ENCODE measurements around the gene PDLIM7.
"Not testable (repeated sequence)": the region's sequence is repeated elsewhere in the genome, so short reads cannot be mapped to it uniquely, and the experiment has no call there.

PDLIM7 gene

DNA sequence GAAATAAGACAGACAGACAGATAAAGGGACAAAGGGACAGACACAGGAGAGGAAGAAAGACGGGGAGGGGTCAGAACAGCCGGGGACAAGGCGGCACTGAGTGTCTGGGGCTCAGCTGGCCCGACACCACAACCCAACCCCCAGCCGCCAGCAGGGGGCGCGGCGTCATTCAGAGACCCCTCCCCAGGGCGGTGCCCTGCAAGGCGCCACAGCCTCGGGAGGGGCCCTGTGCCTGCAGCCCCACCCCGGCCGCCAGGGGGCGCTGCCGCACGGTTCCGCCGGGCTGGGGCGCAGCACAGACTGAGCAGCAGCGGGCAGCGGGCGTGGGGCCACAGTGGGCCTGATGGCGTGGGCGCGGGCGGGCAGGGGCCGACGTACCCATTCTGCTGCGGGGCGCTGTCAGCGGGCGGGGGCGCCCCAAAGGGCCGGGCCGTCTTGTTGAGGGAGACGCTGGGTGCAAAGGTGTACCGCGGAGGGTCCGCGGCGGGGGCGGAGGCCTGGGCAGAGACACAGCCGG, 5.9 kb downstream of the PDLIM7 start:
- no peak for DNase-seq (ENCODE audit: low read depth in 3 of 3)

DNA sequence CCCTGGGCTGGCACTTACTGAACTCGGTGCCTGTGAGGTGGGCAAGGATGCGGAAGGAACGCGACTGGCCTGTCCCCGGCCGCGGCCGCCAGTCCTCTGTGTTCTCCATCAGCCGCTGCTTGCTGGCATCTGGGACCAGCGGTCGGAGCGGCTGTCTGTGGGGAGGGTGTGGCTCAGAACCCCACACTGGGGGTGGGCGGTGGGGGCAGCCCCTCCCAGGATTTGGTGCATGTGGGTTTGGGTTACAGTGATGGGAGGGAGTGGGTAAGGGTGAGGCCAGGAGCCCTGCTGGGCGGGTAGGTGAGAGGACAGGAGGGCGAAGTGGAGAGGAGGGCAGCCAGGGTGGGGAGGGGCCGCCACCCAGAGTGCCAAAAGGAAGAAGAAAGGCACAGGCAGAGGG, 6.4 kb downstream of the PDLIM7 start:
- DNase-seq (ENCODE audit: low read depth in 3 of 3): no peak

DNA sequence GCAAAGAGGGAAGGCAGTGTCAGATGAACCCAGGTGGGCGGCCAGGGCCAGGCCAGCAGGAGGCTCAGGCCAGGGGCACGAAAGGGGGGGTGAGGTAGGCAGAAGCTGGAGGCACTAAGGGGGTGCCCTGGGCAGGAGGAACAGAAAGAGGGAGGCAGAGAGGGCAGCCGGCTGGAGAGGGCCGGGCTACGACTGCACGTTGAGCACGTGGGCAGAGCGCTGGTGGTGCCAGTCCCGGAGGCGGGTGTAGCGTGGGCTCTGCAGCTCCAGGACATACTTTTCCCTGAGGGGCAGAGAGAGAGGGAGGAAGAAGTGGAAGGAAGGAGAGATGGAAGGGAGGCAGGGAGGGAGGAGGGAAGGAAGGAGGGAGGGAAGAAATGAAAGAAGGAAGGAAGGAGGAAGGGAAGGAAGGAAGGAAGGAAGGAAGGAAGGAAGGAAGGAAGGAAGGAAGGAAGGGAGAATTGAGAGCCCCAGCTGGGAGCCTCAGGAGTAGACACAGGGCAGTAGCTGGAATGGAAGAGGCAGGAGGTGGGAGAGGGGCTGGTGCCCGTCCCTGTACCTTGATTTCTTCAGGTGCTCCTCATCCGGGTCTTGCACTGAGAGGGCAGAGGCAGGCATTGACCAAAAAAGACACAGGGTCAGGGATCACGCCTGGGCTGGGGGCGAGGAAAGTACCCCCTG, 7.0 kb downstream of the PDLIM7 start:
- no peak for DNase-seq (ENCODE audit: low read depth in 3 of 3)

DNA sequence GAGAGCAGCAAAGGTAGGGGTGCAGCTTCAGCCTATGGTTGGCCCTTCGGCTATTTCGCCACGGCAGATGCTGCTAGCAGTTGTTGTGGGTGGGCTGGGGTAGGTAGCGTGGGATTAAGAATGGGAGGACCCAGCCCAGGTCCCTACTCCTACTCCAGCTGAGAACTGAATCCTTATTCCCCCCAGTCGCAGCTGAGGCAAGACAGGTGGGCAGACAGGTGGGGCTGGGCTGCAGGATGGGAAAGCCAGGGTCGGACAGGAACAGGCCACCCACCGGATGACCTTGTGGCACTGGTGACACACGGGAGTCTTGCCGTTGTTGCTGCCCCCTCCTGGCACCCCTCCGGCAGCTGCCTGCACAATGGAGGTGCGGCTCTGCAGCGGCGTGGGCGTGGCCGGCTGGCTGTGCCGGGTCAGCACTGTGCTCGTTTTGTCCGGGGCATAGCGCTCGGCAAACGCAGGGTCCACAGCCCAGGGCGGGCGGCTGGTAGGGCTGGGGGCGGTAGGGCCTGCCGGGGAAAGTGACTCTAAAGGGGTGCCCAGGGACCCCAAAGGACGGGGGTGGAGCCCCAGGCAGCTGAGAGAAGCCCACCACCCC, 8.2 kb downstream of the PDLIM7 start:
- no peak for DNase-seq (ENCODE audit: low read depth in 3 of 3)

DNA sequence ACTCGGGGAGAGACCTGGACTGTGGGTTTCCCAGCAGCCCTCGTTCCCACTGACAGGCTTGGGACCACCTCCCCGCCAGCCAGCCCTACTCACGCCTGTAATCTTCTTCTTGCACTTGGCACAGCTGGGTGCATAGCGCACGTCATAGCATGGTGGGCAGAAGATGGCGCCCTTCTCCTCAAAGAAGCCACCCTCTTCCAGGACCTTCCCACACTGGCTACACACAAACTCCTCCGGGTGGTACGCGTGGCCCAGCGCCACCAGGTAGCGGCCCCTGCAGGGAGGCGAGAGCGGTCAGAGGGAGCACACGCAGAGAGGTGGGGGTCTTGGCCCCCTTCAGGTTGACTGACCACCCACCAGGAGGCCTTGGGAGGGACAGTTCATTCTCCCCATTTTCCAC, 9.4 kb downstream of the PDLIM7 start:
- no peak for DNase-seq (ENCODE audit: low read depth in 3 of 3)

DNA sequence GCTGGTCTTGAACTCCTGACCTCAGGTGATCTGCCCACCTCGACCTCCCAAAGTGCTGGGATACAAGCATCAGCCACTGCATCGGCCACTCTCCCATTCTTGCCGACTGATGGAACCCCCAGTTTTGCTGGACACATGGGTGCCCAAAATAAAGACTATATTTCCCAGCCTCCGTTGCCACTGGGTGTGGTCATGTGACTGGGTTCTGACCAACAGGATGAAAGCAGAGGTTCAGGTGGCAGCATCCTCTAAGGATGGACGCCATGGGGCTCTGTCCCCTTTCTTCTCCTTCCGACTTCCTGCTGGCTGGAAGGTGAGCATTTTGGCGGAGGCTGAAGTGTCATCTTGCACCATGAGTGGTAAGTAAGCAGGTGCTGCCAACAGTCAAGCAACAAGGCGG, 10.3 kb downstream of the PDLIM7 start:
- no peak for DNase-seq (ENCODE audit: low read depth in 3 of 3)

- DNase-seq (ENCODE audit: low read depth in 3 of 3): no peak
Observed at GRCh38 chr5:177486256-177486655, 11.1 kb downstream of the PDLIM7 start.

DNA sequence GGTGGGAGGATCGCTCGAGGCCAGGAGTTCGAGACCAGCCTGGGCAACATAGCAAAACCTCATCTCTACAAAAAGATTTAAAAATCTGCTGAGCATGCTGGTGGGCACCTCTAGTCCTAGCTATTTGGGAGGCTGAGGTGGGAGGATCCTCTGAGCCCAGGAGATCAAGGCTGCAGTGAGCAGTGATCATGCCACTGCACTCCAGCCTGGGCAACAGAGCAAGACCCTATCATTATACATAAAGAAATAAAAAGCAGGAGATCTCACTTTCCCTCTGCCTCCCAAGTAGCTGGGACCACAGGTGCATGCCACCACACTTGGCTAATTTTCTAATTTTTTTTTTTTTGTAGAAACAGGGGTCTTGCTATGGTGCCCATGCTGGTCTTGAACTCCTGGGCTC, 11.7 kb downstream of the PDLIM7 start:
- not testable (repeated sequence) for DNase-seq (ENCODE audit: low read depth in 3 of 3)

DNA sequence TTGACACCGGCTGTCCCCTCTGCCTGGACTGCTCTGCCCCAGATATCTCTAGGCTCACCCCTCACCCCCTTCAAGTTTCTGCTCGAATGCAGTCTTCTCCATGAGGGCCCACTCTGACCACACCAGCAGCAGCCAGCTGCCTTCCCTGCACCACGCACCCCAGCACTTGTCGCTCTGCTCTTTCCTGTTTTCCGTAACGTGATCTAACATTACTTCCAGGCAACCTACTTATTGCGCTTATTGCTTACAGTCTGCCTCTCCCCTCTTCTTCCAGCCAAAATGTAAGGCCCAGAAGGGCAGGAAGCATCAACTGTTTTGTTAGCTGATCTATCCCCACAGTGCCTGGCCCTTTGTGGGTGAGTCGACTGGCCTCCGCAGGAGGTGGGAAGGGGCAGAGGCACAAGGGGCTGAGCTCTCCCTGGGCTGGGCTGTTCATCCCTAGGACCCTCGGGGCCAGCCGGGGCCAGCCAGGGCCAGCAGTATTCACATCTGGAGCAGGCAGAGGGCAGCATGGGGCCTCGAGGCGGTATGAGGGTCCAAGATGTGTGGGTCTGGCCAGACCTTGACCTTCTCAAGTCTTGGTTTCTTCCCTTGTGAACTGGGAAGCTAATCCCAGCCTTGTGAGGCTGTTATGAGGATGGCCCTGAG, 12.4 kb downstream of the PDLIM7 start:
- no peak for DNase-seq (ENCODE audit: low read depth in 3 of 3)

DNA sequence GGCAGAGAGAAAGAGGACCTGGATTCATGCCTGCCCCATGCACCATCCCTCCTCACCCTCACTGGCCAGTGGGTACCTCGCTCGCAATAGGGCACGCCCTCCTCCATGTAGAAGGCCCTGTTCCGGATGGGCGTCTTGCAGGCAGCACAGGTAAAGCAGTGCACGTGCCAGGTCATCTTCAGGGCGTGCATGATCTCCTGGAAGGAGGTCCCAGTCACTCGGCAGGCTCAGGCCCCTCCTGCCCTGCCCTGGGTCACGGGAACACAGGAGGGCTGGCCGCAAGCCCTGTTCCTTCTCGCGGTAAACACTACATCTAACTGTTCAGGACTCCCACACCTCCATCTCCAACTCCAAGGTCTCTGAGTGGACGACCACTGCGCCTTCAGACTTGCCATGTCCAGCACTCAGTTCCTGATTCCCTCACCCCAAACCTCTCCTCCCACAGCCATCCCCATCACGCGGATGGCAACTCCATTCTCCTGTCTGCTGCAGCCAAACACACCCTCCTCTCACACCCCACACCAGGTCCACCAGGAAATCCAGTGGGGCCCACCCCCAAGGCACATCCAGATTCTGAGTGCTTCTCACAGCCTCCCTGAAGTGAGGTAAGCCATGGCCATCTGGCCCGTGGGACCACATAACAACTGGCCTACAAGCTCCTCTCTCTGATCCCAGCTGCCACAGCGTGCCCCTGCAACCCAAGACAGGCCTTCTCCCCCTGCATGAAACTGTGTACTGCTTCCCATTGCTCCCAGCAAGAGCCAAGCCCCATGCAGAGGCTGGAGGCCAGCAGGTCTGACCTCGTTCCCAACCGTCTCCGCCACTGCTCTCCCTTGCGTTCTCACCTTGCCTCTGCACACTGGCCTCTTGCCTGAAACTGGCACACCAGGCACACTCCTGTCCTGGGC, 13.2 kb downstream of the PDLIM7 start:
- no peak for DNase-seq (ENCODE audit: low read depth in 3 of 3)

DNA sequence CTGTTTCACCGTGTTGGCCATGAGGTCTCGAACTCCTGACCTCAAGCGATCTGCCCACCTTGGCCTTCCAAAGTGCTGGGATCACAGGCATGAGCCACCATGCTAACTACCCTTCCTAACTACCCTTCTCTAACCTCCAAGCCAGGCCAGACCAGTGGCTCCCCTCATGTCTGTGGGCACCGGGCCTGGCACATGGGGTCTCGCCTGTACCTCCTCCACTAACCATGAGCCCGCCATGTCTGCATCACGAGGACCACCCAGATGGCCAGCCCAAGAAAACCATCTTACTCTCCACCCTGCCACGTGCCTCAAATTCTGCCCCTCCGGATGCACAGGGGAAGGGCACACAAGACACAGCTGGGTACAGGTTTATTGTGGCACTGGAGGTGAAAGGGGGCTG, 14.4 kb downstream of the PDLIM7 start:
- DNase-seq (ENCODE audit: low read depth in 3 of 3): no peak

DNA sequence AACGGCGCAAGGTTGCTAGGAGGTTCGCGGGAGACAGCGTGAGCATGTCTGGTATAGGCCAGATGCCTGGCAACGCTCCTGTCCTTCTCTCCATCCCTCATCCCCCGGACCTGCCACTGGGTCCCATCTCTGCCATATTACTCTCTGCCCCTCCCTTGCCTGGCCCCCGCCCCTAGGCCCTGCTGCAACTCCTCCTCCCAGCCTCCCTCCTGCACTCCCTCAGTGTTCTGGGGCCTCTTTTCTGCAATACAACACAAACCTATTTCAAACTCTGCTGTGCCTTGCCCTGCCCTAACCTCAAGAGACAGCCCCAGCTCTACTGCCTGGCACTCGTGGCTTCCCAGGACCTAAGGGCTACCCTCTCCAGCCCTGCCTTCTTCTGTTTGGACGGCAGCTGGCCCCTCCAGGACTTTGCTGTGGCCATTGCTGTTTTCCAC, 15.0 kb downstream of the PDLIM7 start:
- no peak for DNase-seq (ENCODE audit: low read depth in 3 of 3)

GRCh38 chr5:177479774-177480173, 17.6 kb downstream of the PDLIM7 start:
- no peak for DNase-seq (ENCODE audit: low read depth in 3 of 3)

- no peak for DNase-seq (ENCODE audit: low read depth in 3 of 3)
Observed at GRCh38 chr5:177478711-177479646, 18.4 kb downstream of the PDLIM7 start.

DNA sequence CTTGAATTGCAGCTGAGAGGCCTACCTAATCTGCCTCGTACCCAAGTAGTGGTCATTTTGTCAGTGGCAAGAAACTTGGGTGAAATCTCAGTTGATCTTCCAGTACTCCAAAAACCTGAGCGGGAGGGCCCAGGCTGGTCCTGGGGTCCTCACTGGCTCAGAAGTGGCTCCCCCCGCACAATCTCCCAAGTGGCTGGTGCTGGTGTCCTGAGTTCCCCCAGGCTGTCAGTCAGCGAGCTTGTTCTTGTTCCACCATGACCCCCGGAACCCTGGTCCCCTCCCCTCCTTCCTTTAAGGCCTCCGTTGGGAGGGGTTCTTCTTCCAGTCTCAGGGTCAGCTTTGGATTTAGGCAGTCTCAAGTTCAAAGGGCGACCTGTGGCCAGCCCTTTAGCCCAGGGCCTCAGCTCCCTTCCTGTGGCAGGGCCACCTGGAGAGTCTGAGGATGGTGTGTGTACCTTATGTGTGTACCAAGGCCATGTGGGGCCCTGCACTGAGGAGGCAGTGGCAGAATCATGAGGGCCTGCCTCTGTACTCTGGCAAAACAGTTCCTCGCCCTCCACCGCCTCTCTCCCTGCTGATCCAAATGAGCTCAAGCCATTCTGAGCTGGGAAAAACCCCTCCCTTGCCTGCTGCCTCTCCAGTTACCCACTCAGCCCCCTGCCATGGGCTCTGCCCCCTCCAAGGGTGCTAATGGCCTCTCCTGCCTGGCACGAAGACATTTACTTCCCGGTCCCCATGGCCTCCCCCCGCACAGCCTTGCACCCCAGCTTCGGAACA, 19.5 kb downstream of the PDLIM7 start:
- no peak for DNase-seq (ENCODE audit: low read depth in 3 of 3)

- DNase-seq (ENCODE audit: low read depth in 3 of 3): no peak
Observed at GRCh38 chr5:177476531-177477233, 20.7 kb downstream of the PDLIM7 start.

DNA sequence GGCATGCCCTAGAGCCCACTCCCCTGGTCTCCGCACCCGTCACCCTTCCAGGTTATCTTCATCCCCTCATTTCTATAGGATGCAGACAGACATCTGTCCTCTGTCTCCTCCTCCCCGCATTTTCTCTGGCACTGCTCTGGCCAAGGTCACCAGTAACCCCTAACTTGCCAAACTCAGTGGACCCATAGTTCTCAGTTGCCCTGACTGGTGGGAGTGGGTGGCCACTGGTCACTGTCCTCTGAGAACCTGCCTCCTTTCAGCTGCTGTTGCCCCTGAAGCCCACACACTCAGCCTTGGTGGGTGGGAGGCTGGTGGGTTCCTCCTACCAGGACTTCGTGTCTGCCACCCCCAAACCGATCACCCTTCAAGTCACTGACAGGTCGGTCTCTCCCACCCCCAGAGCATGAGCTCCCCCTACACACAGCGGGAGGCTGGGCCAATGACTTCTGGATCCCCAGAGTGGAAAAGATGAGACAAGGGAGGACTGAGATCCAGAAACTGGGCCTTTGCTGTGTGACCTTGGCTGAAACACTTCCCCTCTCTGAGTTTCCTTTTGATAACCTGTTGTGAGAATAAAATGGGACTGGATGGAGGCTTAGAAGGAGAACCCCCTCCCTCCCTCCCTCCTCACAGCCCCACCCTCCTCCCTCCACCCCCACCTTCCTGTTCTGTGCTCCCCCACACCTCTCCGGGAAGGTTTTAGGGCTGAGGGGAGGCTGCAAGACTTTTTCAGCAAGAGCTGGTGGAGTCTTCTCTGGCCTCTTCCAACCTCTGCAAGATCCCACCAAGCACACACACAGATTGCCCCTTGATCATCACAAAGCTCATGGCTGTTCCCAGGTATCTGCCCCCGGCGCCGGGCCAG, 21.6 kb downstream of the PDLIM7 start:
- DNase-seq (ENCODE audit: low read depth in 3 of 3): no peak

- no peak for DNase-seq (ENCODE audit: low read depth in 3 of 3)
Observed at GRCh38 chr5:177474846-177475562, 22.4 kb downstream of the PDLIM7 start.

Data from stimulated activated CD4-positive, alpha-beta T cell treated with anti-CD3 and anti-CD28 coated beads, TNF-alpha, amount 100 ng/mL, for 24 hours (primary cell).